ENCODE results near the gene PIP5K1B.

The PIP5K1B gene

DNA sequence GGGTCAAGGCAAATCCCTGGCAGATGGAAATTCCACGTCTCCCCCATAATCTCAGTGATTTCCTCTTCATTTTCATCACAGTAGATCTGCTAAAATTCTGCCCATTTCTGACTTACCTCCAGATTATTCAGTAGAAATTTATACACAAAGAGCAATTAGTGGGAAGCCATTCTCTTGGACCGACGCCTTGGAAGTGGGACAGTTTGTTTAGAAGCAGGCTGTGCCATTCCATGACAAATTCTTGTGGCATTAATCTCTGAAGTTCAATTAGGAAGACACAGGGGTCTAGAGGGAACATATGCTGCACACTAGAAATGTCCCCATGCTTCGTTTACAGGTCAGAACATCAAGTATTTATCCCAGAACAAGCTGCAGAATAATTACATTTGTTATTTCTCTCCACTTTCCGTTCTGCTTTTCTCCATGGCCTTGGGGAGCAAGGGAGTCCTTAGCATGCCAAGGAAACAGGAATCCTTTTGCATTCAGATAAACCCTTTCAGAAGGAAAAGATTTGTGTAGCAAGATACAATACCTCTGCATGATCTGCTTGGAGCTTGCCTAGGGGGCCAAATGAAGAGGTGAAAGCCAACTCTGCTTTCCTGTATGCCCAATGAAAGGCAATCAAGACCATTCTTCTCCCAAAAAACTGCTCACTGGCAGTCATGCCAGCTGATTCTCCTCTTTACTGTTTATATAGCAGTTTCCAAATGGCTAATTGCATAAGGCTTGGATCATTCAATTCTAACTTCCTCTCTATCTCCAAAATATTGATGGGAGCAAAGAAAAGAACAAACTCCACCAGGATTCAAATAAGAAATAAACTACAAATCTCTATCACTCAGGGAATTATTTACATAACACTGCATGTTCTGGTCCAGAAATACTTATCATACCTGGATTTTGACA, 311.4 kb downstream of the PIP5K1B start:
- H3K4me3 ChIP-seq (ENCODE audit: control insufficient read depth, low read depth, low read length): no peak overlapping the region
- TF ChIP-seq, protein P1, sequence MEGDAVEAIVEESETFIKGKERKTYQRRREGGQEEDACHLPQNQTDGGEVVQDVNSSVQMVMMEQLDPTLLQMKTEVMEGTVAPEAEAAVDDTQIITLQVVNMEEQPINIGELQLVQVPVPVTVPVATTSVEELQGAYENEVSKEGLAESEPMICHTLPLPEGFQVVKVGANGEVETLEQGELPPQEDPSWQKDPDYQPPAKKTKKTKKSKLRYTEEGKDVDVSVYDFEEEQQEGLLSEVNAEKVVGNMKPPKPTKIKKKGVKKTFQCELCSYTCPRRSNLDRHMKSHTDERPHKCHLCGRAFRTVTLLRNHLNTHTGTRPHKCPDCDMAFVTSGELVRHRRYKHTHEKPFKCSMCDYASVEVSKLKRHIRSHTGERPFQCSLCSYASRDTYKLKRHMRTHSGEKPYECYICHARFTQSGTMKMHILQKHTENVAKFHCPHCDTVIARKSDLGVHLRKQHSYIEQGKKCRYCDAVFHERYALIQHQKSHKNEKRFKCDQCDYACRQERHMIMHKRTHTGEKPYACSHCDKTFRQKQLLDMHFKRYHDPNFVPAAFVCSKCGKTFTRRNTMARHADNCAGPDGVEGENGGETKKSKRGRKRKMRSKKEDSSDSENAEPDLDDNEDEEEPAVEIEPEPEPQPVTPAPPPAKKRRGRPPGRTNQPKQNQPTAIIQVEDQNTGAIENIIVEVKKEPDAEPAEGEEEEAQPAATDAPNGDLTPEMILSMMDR (conservative IDR thresholded peaks at IDR 0.05; ENCODE audit: control insufficient read depth, insufficient read depth, low read depth, low read length): no peak
- no peak for DNase-seq (ENCODE audit: low read depth)

GRCh38 chr9:69018737-69019136, 313.7 kb downstream of the PIP5K1B start:
- TF ChIP-seq, protein P1 (conservative IDR thresholded peaks at IDR 0.05; ENCODE audit: control insufficient read depth, insufficient read depth, low read depth, low read length): no peak
- DNase-seq (ENCODE audit: low read depth): no peak
- H3K4me3 ChIP-seq (ENCODE audit: control insufficient read depth, low read depth, low read length): no peak overlapping the region

GRCh38 chr9:69019808-69020207, 314.8 kb downstream of the PIP5K1B start:
- TF ChIP-seq, protein P1 (conservative IDR thresholded peaks at IDR 0.05; ENCODE audit: control insufficient read depth, insufficient read depth, low read depth, low read length): no peak
- no peak overlapping the region for H3K4me3 ChIP-seq (ENCODE audit: control insufficient read depth, low read depth, low read length)
- DNase-seq (ENCODE audit: low read depth): no peak

DNA sequence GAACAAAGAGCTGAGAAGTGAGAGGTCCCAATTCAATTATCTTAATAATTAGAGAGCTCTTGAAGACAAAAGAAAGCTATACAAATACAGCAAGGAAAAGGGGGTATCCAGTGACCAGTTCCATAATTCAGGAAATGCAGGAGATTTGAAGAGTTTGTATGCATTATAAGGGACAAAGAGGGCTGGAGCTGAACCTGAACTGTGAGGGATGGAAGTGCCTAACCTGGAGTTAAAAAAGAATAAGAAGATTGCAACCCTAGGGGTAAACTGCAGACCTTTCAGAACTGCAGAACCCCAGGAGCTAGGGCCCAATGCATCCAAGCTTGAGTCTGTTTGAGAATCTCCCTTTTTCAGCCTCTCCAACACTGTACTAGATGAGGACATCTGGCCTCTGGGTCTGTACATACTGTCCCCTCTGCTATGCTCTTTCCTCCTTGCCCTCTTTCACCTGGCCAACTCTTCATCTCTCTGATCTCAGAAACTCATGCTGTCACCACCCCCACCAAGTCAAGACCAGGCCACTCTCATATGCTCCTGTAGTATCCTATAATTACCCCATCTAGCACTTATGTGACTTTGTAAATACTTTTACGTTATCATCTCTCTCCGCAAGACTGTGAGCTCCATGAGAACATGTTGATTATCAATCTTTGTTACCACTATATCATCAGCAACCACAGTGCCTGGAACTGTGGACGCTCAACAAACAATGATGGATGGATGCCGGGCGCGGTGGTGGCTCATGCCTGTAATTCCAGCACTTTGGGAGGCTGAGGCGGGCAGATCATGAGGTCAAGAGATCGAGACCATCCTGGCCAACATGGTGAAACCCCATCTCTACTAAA, 315.5 kb downstream of the PIP5K1B start:
- DNase-seq (ENCODE audit: low read depth): no peak
- TF ChIP-seq, protein P1 (conservative IDR thresholded peaks at IDR 0.05; ENCODE audit: control insufficient read depth, insufficient read depth, low read depth, low read length): no peak
- H3K4me3 ChIP-seq (ENCODE audit: control insufficient read depth, low read depth, low read length): no peak overlapping the region

DNA sequence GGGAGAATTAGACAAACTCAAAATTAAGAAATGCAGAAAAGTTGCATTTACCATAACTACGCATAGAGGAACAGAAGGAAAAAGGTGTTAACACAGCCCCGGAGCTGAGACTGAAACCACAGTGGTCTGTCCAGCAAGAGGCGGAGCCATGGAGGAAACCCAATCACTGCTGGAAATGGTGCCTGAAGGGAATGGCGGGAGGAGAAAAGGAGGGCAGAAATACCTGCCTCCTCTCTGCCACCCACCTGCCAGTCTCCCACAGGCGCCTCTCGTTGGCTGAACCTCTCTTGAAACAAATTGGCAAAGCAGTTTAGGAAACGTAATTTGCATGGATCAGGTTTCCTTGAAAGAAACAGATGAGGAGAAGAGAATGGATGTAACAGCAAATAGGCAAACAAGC, 318.6 kb downstream of the PIP5K1B start:
- no peak for DNase-seq (ENCODE audit: low read depth)
- H3K4me3 ChIP-seq (ENCODE audit: control insufficient read depth, low read depth, low read length): no peak overlapping the region
- TF ChIP-seq, protein P1 (conservative IDR thresholded peaks at IDR 0.05; ENCODE audit: control insufficient read depth, insufficient read depth, low read depth, low read length): no peak

- no peak overlapping the region for H3K4me3 ChIP-seq (ENCODE audit: control insufficient read depth, low read depth, low read length)
- DNase-seq (ENCODE audit: low read depth): peak; percentile 54
- TF ChIP-seq, protein P1 (conservative IDR thresholded peaks at IDR 0.05; ENCODE audit: control insufficient read depth, insufficient read depth, low read depth, low read length): peak; percentile 77
Observed at GRCh38 chr9:69027355-69028097, 322.5 kb downstream of the PIP5K1B start.

Measured in fibroblast of mammary gland (primary cell).